ENCODE data around the gene DET1.

Gene DET1

GRCh38 chr15:88463870-88464532 is 82.5 kb downstream of the DET1 start:
- no peak for DNase-seq

All from activated CD4-positive, alpha-beta T cell treated with anti-CD3 and anti-CD28 coated beads, Interleukin-2, amount 50 U/mL, for 16 hours (primary cell).